Keratinocyte (primary cell): ENCODE results near the gene GRM2. TPM values are rescaled to one million over a fixed set of nuclear protein-coding genes. Genes with fewer than 3 reads are reported as not detected.

Source experiments
- DNase-seq: peaks from one replicate; pipeline ENCODE4 v3.0.0-alpha.2; 2011; ENCODE audit warnings: low read depth, missing footprints, low spot score
- FAIRE-seq: peaks from 2 replicates; lab custom pipeline; 2011; peaks lifted over from hg19 to GRCh38; lab: Jason Lieb, UNC
- H2AFZ ChIP-seq: 2 replicates; pipeline ENCODE4 v1.6.0; 2012; ENCODE audit warnings: low read length, control low read depth, inconsistent platforms; ENCODE audit not compliant: control insufficient read depth
- H3K27ac ChIP-seq: 2 replicates; pipeline ENCODE4 v1.5.1; 2011; ENCODE audit warnings: low read length; ENCODE audit not compliant: control insufficient read depth, insufficient read depth
- H3K27me3 ChIP-seq: 3 replicates; pipeline ENCODE4 v1.6.0; 2011; ENCODE audit warnings: low read length; ENCODE audit not compliant: control insufficient read depth, insufficient read depth; ENCODE audit errors: extremely low read depth
- H3K36me3 ChIP-seq, 2 experiments: 2 replicates in 1 of 2; 3 replicates in 1 of 2; pipeline ENCODE4 v1.5.1; 2011; ENCODE audit warnings: low read length in 2 of 2, mild to moderate bottlenecking in 1 of 2; ENCODE audit not compliant: control insufficient read depth in 2 of 2, insufficient read depth in 2 of 2; ENCODE audit errors: extremely low read depth in 1 of 2
- H3K4me1 ChIP-seq: 3 replicates; pipeline ENCODE4 v1.5.1; 2011; ENCODE audit warnings: low read length; ENCODE audit not compliant: control insufficient read depth, insufficient read depth; ENCODE audit errors: extremely low read depth
- H3K4me2 ChIP-seq: 3 replicates; pipeline ENCODE4 v1.6.0; 2011; ENCODE audit warnings: low read depth, low read length; ENCODE audit not compliant: control insufficient read depth, insufficient read depth; ENCODE audit errors: extremely low read depth
- H3K4me3 ChIP-seq, 3 experiments: fragments of 200-600 bp in 1 of 3; sonication (generic) in 1 of 3; 2 replicates in 2 of 3; 3 replicates in 1 of 3; pipeline ENCODE4 v1.5.1; 2011 to 2016; ENCODE audit warnings: low read length in 3 of 3, mild to moderate bottlenecking in 3 of 3, control low read depth in 2 of 3, inconsistent platforms in 1 of 3, low read depth in 1 of 3, mixed read lengths in 1 of 3, mixed run types in 1 of 3, moderate library complexity in 1 of 3; ENCODE audit not compliant: control insufficient read depth in 2 of 3, insufficient read depth in 2 of 3; ENCODE audit errors: extremely low read depth in 1 of 3
- H3K79me2 ChIP-seq: 2 replicates; pipeline ENCODE4 v1.6.0; 2012; ENCODE audit warnings: low read length; ENCODE audit not compliant: control insufficient read depth, insufficient read depth
- H3K9ac ChIP-seq: 3 replicates; pipeline ENCODE4 v1.6.0; 2011; ENCODE audit warnings: low read length; ENCODE audit not compliant: control insufficient read depth, insufficient read depth; ENCODE audit errors: extremely low read depth
- H3K9me1 ChIP-seq: 3 replicates; pipeline ENCODE4 v1.6.0; 2011; ENCODE audit warnings: low read length; ENCODE audit not compliant: control insufficient read depth, insufficient read depth; ENCODE audit errors: extremely low read depth
- H3K9me3 ChIP-seq: 2 replicates; pipeline ENCODE4 v1.5.1; 2012; ENCODE audit warnings: low read depth, low read length; ENCODE audit not compliant: control insufficient read depth
- H4K20me1 ChIP-seq: 3 replicates; pipeline ENCODE4 v1.6.0; 2011; ENCODE audit warnings: low read length; ENCODE audit not compliant: control insufficient read depth, insufficient read depth; ENCODE audit errors: extremely low read depth
- EZH2 ChIP-seq: IDR thresholded peaks from one replicate; pipeline ENCODE4 v1.6.1; 2012; ENCODE audit warnings: inconsistent platforms, mild to moderate bottlenecking, low read length, moderate library complexity
- dilution Hi-C: fragments of 300-500 bp; cut with MboI; formaldehyde crosslinking; loops from one replicate; pipeline ENCODE4 v1.7.0; 2020; ENCODE audit warnings: low sequenced_read_pairs; ENCODE audit not compliant: extremely low pct_ligation_motif_present
- polyA plus RNA-seq, 5 experiments: library from polyadenylated mRNA; depleted of rRNA in 3 of 5; stranded (reverse) in 3 of 5; stranded (forward) in 1 of 5; unstranded in 1 of 5; fragments of >200 nt; gene quantifications; 1 replicate in 1 of 5; 2 replicates in 3 of 5; 3 replicates in 1 of 5; pipeline versions ENCODE4 v1.2.1 to v1.2.3, GENCODE V29; 2011 to 2012; ENCODE audit warnings: missing spikeins in 2 of 5, low read depth in 1 of 5, low replicate concordance in 1 of 5
- TF ChIP-seq, protein P1 (sequence below), 3 experiments: IDR thresholded peaks in 1 of 3; conservative IDR thresholded peaks in 1 of 3; optimal IDR thresholded peaks in 1 of 3; 2 replicates in 2 of 3; 3 replicates in 1 of 3; pipeline versions ENCODE3 to v1.5.1; 2011; ENCODE audit warnings: low read length in 3 of 3, mild to moderate bottlenecking in 3 of 3, moderate library complexity in 2 of 3, control low read depth in 1 of 3, inconsistent platforms in 1 of 3; ENCODE audit not compliant: insufficient read depth in 2 of 3; ENCODE audit errors: extremely low read depth in 1 of 3

Gene GRM2
- polyA plus RNA-seq, 1 donor (not counting 4 experiments of a cell fraction or from before 2014, with no cell fraction given) = 0.07 TPM

GRCh38 chr3:51708216-51708845 is 1.5 kb downstream of the GRM2 start:
- TF ChIP-seq, protein P1, sequence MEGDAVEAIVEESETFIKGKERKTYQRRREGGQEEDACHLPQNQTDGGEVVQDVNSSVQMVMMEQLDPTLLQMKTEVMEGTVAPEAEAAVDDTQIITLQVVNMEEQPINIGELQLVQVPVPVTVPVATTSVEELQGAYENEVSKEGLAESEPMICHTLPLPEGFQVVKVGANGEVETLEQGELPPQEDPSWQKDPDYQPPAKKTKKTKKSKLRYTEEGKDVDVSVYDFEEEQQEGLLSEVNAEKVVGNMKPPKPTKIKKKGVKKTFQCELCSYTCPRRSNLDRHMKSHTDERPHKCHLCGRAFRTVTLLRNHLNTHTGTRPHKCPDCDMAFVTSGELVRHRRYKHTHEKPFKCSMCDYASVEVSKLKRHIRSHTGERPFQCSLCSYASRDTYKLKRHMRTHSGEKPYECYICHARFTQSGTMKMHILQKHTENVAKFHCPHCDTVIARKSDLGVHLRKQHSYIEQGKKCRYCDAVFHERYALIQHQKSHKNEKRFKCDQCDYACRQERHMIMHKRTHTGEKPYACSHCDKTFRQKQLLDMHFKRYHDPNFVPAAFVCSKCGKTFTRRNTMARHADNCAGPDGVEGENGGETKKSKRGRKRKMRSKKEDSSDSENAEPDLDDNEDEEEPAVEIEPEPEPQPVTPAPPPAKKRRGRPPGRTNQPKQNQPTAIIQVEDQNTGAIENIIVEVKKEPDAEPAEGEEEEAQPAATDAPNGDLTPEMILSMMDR (optimal IDR thresholded peaks at IDR 0.05 in 1 of 3, IDR thresholded peaks at IDR 0.05 in 1 of 3, conservative IDR thresholded peaks at IDR 0.05 in 1 of 3; ENCODE audit: extremely low read depth in 1 of 3, insufficient read depth in 2 of 3, low read length in 3 of 3) = no peak
- no peak for TF ChIP-seq EZH2
- no peaks in the 10 kb centered on the region for H3K79me2 ChIP-seq
- H3K4me1 ChIP-seq = peaks cover 4% of the 10 kb centered on the region
- peaks cover 2 to 8% of the 10 kb centered on the region in 2 experiments for H3K36me3 ChIP-seq
- no peaks in the 10 kb centered on the region for H3K9me3 ChIP-seq
- FAIRE-seq (no peak), DNase-seq (no peak)
- no peak overlapping the region for H3K4me3 ChIP-seq
- H4K20me1 ChIP-seq = peaks cover 12% of the 10 kb centered on the region
- H3K27ac ChIP-seq = no peak overlapping the region
- peaks cover 2% of the 10 kb centered on the region for H3K9me1 ChIP-seq
- H2AFZ ChIP-seq = no peak overlapping the region
- dilution Hi-C loops = no loop called here
- peaks cover 20% of the 10 kb centered on the region for H3K27me3 ChIP-seq
- no peak overlapping the region for H3K4me2 ChIP-seq
- no peak overlapping the region for H3K9ac ChIP-seq

DNA sequence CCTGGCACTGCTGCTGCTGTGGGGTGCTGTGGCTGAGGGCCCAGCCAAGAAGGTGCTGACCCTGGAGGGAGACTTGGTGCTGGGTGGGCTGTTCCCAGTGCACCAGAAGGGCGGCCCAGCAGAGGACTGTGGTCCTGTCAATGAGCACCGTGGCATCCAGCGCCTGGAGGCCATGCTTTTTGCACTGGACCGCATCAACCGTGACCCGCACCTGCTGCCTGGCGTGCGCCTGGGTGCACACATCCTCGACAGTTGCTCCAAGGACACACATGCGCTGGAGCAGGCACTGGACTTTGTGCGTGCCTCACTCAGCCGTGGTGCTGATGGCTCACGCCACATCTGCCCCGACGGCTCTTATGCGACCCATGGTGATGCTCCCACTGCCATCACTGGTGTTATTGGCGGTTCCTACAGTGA is 2.1 kb downstream of the GRM2 start:
- no peak overlapping the region for H2AFZ ChIP-seq
- H3K4me3 ChIP-seq = no peak overlapping the region
- peaks cover 4% of the 10 kb centered on the region for H3K4me1 ChIP-seq
- FAIRE-seq = no peak
- H3K9ac ChIP-seq = no peak overlapping the region
- peaks cover 12% of the 10 kb centered on the region for H4K20me1 ChIP-seq
- no peak for TF ChIP-seq EZH2
- TF ChIP-seq, protein P1 (optimal IDR thresholded peaks at IDR 0.05 in 1 of 3, IDR thresholded peaks at IDR 0.05 in 1 of 3, conservative IDR thresholded peaks at IDR 0.05 in 1 of 3; ENCODE audit: extremely low read depth in 1 of 3, insufficient read depth in 2 of 3, low read length in 3 of 3) = no peak
- H3K79me2 ChIP-seq = no peaks in the 10 kb centered on the region
- H3K27me3 ChIP-seq = peaks cover 20% of the 10 kb centered on the region
- H3K36me3 ChIP-seq = peaks cover 0 to 8% of the 10 kb centered on the region in 2 experiments
- peaks cover 2% of the 10 kb centered on the region for H3K9me1 ChIP-seq
- dilution Hi-C loops = no loop called here
- no peak overlapping the region for H3K4me2 ChIP-seq
- no peak for DNase-seq
- H3K9me3 ChIP-seq = no peaks in the 10 kb centered on the region
- no peak overlapping the region for H3K27ac ChIP-seq
